Activated CD4-positive, alpha-beta T cell treated with anti-CD3 and anti-CD28 coated beads for 1 hour (primary cell): Measurements from ENCODE around the gene PARN.
"Not testable (repeated sequence)": the region's sequence is repeated elsewhere in the genome, so short reads cannot be mapped to it uniquely, and the experiment has no call there.

Experiments used
- DNase-seq: peaks from one replicate; pipeline ENCODE4 v3.0.0-alpha.2; 2020

Gene PARN

GRCh38 chr16:14427371-14427948, 202.6 kb downstream of the PARN start:
- no peak for DNase-seq

DNA sequence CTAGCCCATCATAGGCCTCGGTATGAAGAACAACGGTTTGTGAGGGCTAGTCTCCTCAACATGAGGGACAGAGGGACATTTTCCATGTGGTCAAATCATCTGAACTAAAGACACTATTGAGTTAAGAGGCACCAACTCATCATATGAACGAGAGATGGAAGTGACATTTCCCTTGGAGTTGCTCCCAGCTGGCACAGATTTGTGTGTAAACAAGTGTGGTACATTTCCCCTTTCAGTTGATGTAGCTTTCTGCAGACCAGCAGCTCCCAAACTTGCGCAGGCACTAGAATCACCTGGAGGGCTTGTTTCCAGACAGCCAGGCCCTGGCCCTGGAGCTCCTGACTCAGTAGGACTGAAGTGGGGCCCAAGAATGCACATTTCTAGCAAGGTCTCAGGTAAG, 205.5 kb downstream of the PARN start:
- DNase-seq = no peak

DNA sequence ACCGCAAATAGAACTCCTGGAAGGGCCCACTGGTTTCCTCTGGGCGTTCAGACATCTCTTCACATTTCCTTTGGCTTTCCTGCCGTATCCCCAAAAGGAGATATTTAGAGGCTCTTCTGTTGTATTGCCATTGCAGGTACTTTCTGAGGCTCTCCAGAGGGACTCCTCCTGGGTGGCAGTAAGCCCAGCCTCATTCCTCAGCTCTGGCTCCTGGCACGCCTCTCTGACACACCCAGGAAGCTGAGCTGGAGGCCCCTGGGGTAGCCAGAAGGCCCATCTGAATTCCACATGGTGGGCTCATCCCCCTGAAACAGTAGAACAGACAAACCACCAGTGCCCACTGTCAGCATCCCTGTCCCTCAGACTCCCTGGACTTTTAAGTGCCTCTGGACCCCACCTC, 206.7 kb downstream of the PARN start:
- no peak for DNase-seq

GRCh38 chr16:14420721-14421488, 209.2 kb downstream of the PARN start:
- DNase-seq = no peak

- not testable (repeated sequence) for DNase-seq
Observed at GRCh38 chr16:14420243-14420642, 209.8 kb downstream of the PARN start.

- DNase-seq = no peak
Observed at GRCh38 chr16:14419817-14420216, 210.2 kb downstream of the PARN start.

GRCh38 chr16:14418795-14419225, 211.2 kb downstream of the PARN start:
- no peak for DNase-seq

DNA sequence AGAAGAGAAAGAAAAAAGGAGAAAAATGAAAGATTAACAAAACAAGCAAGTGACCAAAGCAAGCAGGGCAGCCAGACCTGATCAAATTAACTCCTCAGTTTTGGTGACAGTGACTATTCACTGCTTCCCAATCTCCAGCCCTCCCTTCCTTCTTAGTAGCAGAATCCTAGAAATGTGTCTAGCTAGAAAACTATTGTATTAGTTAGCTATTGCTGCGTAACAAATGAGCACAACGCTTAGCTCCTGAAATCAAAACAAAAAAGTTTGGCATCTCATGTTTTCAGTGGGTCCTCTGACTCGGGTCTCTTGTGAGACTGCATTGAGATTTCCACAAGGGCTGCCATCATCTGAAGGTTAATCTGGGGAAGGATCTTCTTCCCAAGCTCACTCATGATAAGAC, 213.9 kb downstream of the PARN start:
- DNase-seq = no peak

GRCh38 chr16:14415291-14415690, 214.8 kb downstream of the PARN start:
- no peak for DNase-seq

GRCh38 chr16:14409563-14409962, 220.5 kb downstream of the PARN start:
- no peak for DNase-seq

DNA sequence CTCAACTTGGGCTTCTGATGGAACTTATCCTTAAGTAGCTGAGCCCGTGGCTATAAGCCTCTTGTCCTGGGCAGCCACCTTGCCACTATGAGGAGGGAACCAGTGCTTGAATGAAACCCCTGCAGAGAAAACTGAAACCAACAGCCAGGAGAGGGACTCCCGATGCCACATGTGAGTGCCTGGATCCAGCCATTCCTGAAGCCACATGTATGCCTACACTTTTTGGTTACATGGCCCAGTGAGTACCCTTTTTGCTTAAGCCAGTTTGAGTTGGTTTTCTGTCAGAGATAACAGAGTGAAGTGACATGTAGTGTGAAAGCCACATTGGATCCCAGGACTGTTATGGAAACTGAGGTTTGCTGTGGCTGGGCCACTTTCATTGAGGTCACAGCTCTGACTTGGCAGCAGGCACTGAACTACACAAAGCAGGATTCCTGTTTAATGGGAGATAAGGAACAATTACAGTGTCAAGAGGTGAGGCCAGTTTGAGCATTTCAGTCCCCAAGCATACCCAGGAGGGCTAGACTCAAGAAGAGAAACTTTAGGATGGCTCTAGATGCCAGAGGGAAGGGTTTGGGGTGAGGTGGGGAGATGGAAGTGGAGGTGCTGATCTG, 222.2 kb downstream of the PARN start:
- DNase-seq = no peak

- no peak for DNase-seq
Observed at GRCh38 chr16:14405611-14406537, 224.2 kb downstream of the PARN start.

DNA sequence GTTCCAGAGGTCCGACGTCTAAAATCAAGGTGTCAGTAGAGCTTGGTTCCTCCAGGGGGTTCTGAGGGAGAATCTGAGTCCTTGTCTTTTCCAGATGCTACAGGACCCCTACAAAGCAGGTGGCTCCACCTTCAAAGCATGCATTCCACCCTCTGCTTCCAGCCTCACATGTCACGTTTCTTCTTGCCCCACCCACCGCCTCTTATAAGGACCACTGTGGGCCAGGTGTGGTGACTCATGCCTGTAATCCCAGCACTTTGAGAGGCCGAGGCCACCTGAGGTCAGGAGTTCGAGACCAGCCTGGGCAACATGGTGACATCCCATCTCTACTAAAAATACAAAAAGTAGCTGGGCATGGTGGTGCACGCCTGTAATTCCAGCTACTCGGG, 227.1 kb downstream of the PARN start:
- DNase-seq = not testable (repeated sequence)

- not testable (repeated sequence) for DNase-seq
Observed at GRCh38 chr16:14402114-14403000, 227.7 kb downstream of the PARN start.

DNA sequence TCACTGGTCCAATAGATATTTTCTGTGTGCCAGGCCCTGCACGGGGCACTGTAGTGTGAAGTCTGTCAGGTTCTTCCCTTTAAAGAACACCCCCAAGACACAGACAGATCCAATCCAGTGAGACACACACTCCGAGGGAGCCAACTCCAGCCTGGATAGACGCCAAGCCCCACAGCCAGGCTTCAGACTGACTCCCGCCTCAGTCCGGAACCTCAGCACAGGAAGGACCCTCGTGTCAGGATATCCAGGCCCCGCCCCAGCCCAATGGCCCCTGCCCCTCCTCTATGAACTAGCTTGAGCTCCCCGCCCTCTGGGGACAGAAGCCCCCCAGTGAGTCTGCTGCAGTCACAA, 228.4 kb downstream of the PARN start:
- DNase-seq = not testable (repeated sequence)

DNA sequence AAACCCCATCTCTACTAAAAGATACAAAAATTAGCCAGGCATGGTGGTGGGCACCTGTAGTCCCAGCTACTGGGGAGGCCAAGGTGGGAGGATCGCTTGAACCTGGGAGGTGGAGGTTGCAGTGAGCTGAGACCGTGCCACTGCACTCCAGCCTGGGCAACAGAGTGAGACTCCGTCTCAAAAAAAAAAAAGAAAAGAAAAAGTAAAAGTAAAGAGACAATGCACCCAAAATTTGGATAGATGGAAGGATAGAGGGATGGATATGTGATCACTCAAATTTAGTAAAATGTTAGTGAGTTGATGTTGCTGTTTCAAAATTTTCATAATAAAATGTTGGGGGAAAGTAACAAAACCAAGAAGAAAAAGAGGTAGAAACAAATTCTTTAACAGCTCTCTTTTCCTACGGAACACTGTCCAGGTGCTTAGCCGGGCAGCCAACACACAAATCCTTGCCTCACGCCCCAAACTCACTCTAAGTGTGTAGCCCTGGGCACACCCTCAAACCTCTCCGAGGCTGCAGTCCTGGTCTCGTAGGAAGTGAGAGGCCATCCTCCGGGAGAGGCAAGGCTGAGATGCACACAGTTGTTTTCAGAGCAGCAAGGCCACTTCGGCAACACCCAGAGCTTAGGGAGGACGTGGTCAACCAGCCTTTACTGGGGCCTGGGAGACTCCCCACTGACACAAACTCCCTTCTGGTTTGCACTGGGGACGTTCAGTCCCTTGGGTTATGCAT, 228.9 kb downstream of the PARN start:
- not testable (repeated sequence) for DNase-seq

DNA sequence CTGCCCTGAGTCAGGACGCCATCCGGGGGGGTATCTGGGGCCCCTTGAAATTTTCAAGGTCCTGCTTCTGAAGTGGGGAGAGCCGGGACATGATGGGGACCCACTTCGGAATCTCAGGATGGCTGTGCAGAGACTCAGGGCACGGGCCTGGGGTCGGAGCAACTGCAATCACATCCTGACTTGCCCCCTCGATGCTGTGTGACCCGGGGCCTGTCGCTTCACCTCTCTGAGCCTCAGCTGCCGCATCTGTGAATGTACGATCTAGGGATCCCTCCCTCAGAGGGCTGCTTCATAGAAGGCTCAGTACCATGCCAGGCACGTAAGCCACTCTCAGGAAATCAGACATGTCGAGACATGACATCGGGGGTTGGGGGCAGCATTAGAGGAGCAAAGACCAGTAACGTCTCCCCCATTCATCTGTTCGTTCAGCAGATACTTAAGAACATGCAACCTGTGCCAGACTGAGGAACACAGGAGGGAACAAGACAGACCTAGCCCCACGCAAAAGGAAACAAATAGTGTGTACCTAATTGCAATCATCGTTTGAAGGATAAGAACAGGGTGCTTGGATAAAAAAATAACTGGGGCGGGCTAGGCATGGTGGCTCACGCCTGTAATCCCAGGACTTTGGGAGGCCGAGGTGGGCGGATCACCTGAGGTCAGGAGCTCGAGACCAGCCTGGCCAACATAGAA, 229.6 kb downstream of the PARN start:
- DNase-seq = no peak

DNA sequence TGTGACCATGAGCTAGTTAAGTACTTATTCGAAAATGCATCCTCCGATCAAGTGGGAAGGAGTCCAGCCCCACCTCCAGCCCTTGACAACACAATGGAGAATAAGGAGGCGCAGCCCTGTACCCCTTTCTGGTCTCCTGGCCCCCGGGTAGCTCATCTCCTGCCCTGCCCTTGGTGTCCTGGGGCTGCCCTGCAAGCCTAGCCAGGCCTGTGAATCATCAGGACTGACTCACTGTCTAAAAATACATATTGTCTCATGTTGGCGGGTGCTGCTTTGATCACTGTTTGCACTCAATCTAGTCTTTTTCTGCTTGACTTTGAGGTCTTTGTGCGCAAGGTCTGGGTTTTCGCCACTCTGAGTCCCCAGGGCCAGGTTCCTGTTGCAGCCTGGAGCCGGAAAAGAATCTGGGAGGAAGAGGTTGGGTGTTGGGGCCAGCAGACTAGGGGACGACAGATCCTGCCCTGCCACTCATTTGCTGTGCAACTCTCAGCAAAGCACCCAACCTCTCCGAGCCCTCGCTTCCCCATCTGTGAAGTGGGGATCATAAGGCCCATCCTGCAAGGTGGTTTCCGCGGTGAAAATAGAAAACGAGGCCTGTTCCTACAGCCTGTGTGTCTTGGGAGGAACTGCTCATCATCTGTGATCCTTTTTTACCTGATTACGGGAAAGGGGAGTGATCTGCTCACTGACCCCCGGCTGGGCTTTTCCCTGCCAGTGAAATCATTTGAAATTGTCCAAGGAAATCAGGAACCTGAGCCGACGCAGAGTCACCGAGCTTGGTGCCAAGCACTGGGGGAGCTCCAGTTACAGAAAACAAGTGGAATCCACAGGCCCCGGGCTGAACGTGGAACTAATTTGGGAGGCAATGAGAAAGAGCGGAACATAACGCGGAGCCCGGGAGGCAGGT, 230.4 kb downstream of the PARN start:
- no peak for DNase-seq

GRCh38 chr16:14398014-14398717, 231.9 kb downstream of the PARN start:
- no peak for DNase-seq
